Measurements from ENCODE around the gene KIF20A. TPM values are rescaled to one million over a fixed set of nuclear protein-coding genes. Genes with fewer than 3 reads are reported as not detected.
"Not testable (repeated sequence)": the region's sequence is repeated elsewhere in the genome, so short reads cannot be mapped to it uniquely, and the experiment has no call there.

KIF20A gene
- total RNA-seq, 6 experiments from 2014 or later = 32.8 to 83.9 (median 79.4) TPM

DNA sequence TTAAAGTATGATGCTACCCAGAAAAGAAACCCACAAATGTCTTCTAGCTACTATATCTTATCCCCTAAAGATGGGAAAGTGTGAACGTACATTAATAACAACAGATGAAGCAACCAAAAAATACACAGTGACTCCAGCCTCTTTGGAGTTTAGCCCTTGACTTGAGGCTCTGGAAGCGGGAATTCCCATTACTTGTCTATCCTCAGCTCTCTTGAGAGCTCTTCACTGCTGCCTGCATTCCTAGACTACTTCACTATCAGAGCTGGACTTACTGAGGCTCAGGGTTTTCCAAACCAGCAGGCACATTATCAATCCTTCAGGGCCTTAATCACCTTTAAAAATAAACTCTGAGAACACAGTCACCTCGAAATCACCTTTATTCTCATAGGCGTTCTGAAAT lies 38.6 kb upstream of the KIF20A start:
- Mint-ChIP-seq H3K9me3 (no peaks in the 10 kb centered on the region), H3K27ac (no peak overlapping the region), H3K4me1 (ENCODE audit: low read depth) (no peaks in the 10 kb centered on the region), H3K36me3 (ENCODE audit: low read depth) (no peaks in the 10 kb centered on the region), H3K27me3 (ENCODE audit: insufficient read depth) (no peaks in the 10 kb centered on the region; the same call in 1 of the 2 replicates), H3K4me3 (no peak overlapping the region)
- TF ChIP-seq CTCF (IDR thresholded peaks at IDR 0.05) = no peak
- DNase-seq = no peak

GRCh38 chr5:138141734-138142133 lies 37.2 kb upstream of the KIF20A start:
- Mint-ChIP-seq H3K4me1 (ENCODE audit: low read depth) (no peaks in the 10 kb centered on the region), H3K36me3 (ENCODE audit: low read depth) (no peaks in the 10 kb centered on the region), H3K9me3 (no peaks in the 10 kb centered on the region), H3K27me3 (ENCODE audit: insufficient read depth) (no peaks in the 10 kb centered on the region; the same call in 1 of the 2 replicates), H3K4me3 (no peak overlapping the region), H3K27ac (no peak overlapping the region)
- TF ChIP-seq CTCF (IDR thresholded peaks at IDR 0.05) = no peak
- DNase-seq = no peak

DNA sequence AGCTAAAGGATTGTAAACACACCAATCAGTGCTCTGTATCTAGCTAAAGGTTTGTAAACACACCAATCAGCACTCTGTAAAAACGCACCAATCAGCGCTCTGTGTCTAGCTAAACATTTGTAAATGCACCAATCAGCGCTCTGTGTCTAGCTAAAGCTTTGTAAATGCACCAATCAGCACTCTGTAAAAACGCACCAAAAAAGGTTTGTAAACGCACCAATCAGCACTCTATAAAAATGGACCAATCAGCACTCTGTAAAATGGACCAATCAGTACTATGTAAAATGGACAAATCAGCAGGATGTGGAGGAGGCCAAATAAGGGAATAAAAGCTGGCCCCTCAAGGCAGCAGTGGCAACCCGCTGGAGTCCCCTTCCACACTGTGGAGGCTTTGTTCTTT lies 35.3 kb upstream of the KIF20A start:
- H3K27me3 Mint-ChIP-seq (ENCODE audit: insufficient read depth); H3K9me3 Mint-ChIP-seq; DNase-seq; H3K4me3 Mint-ChIP-seq; H3K4me1 Mint-ChIP-seq (ENCODE audit: low read depth); H3K36me3 Mint-ChIP-seq (ENCODE audit: low read depth); H3K27ac Mint-ChIP-seq: not testable (repeated sequence)

- no peak for TF ChIP-seq CTCF (IDR thresholded peaks at IDR 0.05)
- H3K27ac Mint-ChIP-seq = no peak overlapping the region
- H3K36me3 Mint-ChIP-seq (ENCODE audit: low read depth) = no peaks in the 10 kb centered on the region
- peaks cover 11% of the 10 kb centered on the region for H3K4me1 Mint-ChIP-seq (ENCODE audit: low read depth)
- no peak overlapping the region for H3K4me3 Mint-ChIP-seq
- peak; percentile 49 for DNase-seq
- H3K9me3 Mint-ChIP-seq = no peaks in the 10 kb centered on the region
- no peaks in the 10 kb centered on the region for H3K27me3 Mint-ChIP-seq (ENCODE audit: insufficient read depth)
Measured at GRCh38 chr5:138148811-138149210, 30.1 kb upstream of the KIF20A start.

GRCh38 chr5:138149530-138149929 lies 29.4 kb upstream of the KIF20A start:
- DNase-seq = no peak
- H3K27me3 Mint-ChIP-seq (ENCODE audit: insufficient read depth) = no peaks in the 10 kb centered on the region; the same call in 1 of the 2 replicates
- no peak; the same call in 1 of the 2 replicates for TF ChIP-seq CTCF (IDR thresholded peaks at IDR 0.05)
- no peaks in the 10 kb centered on the region for H3K9me3 Mint-ChIP-seq
- H3K36me3 Mint-ChIP-seq (ENCODE audit: low read depth) = no peaks in the 10 kb centered on the region
- H3K27ac Mint-ChIP-seq = no peak overlapping the region
- H3K4me1 Mint-ChIP-seq (ENCODE audit: low read depth) = peaks cover 11% of the 10 kb centered on the region
- H3K4me3 Mint-ChIP-seq = no peak overlapping the region

- not testable (repeated sequence) for H3K27me3 Mint-ChIP-seq (ENCODE audit: insufficient read depth); H3K4me3 Mint-ChIP-seq; DNase-seq; H3K27ac Mint-ChIP-seq; H3K4me1 Mint-ChIP-seq (ENCODE audit: low read depth); H3K9me3 Mint-ChIP-seq
- peaks cover 33% of the 10 kb centered on the region for H3K36me3 Mint-ChIP-seq (ENCODE audit: low read depth)
Measured at GRCh38 chr5:138155977-138156376, 22.9 kb upstream of the KIF20A start.

- H3K27me3 Mint-ChIP-seq (ENCODE audit: insufficient read depth) = no peaks in the 10 kb centered on the region; the same call in 1 of the 2 replicates
- H3K4me1 Mint-ChIP-seq (ENCODE audit: low read depth) = no peaks in the 10 kb centered on the region
- peaks cover 34% of the 10 kb centered on the region for H3K36me3 Mint-ChIP-seq (ENCODE audit: low read depth)
- H3K27ac Mint-ChIP-seq = no peak overlapping the region
- H3K9me3 Mint-ChIP-seq = no peaks in the 10 kb centered on the region
- no peak for DNase-seq
- no peak for TF ChIP-seq CTCF (IDR thresholded peaks at IDR 0.05)
- H3K4me3 Mint-ChIP-seq = no peak overlapping the region
Measured at GRCh38 chr5:138157626-138158025, 21.3 kb upstream of the KIF20A start.

Measured in HFFc6 (cell line).